Activated naive CD4-positive, alpha-beta T cell treated with anti-CD3 and anti-CD28 coated beads, Interleukin-2, amount 10 ng/mL, durations not matched to agents 7 days and 5 days (primary cell): ENCODE measurements around the gene MICAL2.
A peak's percentile ranks its signal among the peaks of the same experiment; 100 is the strongest.

Experiments
- CTCF ChIA-PET: fragments of 350-600 bp; sonication (Branson Sonifier 250); formaldehyde crosslinking; loops from one replicate; lab custom pipeline; 2021; ENCODE audit warnings: antibody characterized with exemption; lab: Charles Lee
- DNase-seq: peaks from one replicate; pipeline ENCODE4 v3.0.0-alpha.2; 2020
- H3K27ac Mint-ChIP-seq: one replicate; pipeline ENCODE4 v1.8.0; 2021; ENCODE audit warnings: mild to moderate bottlenecking, moderate library complexity, mixed read lengths
- H3K27me3 Mint-ChIP-seq: one replicate; pipeline ENCODE4 v1.8.0; 2021; ENCODE audit warnings: mild to moderate bottlenecking, mixed read lengths
- H3K36me3 Mint-ChIP-seq: one replicate; pipeline ENCODE4 v1.8.0; 2021; ENCODE audit warnings: mixed read lengths
- H3K4me1 Mint-ChIP-seq: one replicate; pipeline ENCODE4 v1.8.0; 2021; ENCODE audit warnings: mixed read lengths
- H3K4me3 Mint-ChIP-seq: one replicate; pipeline ENCODE4 v1.8.0; 2021; ENCODE audit warnings: mild to moderate bottlenecking, moderate library complexity, mixed read lengths
- H3K9me3 Mint-ChIP-seq: one replicate; pipeline ENCODE4 v1.8.0; 2021; ENCODE audit warnings: mixed read lengths

The MICAL2 gene

DNA sequence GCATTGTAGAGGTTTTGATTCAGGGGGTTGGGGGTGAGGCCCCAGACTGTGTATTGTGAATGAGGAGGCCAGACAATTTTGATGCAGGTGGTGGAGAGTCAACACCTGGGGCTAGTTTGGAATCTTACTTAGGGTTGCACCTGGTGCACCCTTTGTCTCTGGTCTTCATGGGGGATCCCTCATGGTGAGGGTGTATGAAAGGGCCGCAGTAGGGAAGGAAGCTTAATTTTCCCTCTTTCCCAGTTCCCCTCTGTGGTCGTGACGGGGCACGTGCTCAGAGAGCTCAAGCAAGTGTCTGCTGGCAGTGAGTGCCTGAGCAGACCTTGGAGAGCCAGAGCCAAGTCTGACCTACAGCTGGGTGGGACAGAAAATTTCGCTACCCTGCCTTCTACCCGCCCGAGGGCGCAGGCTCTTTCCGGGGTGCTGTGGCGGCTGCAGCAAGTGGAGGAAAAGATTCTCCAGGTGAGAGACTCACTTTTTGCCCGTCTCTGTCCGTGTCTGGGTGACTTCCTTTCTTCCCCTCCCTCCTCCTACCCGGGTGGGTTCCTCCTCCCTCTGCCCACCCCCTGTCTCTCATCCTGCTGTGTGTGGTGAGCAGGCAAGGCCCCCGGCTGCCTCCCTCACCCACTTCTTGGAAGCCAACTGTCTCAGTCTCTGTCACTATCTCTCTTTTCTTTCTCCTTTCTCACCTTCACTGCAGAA is 131.7 kb downstream of the MICAL2 start:
- peak overlapping the region; percentile 60 for H3K27ac Mint-ChIP-seq
- DNase-seq: peak; percentile 41

DNA sequence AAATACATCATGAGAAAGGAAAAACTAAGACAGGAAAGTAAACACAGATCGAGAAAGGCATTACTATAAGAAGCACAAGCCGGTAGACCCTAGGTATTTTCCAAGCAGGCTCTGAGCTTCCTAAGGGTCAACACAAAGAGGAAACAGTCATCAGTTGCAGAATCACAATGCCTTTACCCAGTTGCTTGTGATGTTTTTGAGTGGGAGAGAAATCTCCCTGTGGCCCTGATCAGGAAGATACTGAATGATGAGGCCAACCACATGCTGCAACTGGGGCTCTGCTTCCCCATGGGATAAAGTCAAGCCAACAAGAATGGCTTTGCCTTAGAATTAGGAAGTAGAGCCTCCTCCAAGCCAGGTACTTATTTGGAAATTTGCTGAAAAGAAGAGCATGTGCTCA is 132.6 kb downstream of the MICAL2 start:
- no peaks in the 10 kb centered on the region for H3K27me3 Mint-ChIP-seq
- DNase-seq: no peak
- peaks cover 6% of the 10 kb centered on the region for H3K36me3 Mint-ChIP-seq
- peaks cover 30% of the 10 kb centered on the region for H3K4me1 Mint-ChIP-seq
- CTCF ChIA-PET: interaction anchor here (2.1 kb wide), 1 partner anchor 39 kb away, joined by 10 read pairs; no protein-coding TSS in a partner anchor
- H3K27ac Mint-ChIP-seq: peak overlapping the region; percentile 60
- H3K9me3 Mint-ChIP-seq: no peaks in the 10 kb centered on the region
- H3K4me3 Mint-ChIP-seq: no peak overlapping the region

More for the DNA sequence above, 131.7 kb downstream of the MICAL2 start:
- CTCF ChIA-PET: interaction anchor here (2.1 kb wide), 1 partner anchor 40 kb away, joined by 10 read pairs; no protein-coding TSS in a partner anchor
- H3K4me1 Mint-ChIP-seq: peaks cover 31% of the 10 kb centered on the region
- H3K4me3 Mint-ChIP-seq: peak overlapping the region; percentile 4
- H3K27me3 Mint-ChIP-seq: no peaks in the 10 kb centered on the region
- no peaks in the 10 kb centered on the region for H3K9me3 Mint-ChIP-seq
- H3K36me3 Mint-ChIP-seq: peaks cover 6% of the 10 kb centered on the region

DNA sequence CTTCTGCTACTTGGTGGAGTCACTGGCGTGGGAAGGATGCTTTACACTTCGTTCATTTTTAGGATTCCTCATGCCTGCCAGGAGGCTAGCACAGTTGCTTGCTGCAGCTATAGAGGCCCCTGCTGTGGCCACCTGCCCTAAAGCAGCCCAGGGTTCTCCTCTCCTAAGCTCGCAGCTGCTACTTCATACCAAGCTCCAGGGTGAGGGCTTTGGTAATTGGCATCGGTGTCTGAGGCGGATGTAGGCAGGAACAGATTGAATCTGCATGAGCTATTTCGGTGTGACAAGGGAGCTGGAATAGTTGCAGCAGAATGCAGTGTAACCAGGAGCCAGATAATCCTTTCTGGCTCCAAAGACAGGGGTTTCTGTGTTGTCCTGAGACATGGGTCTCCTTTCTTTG is 133.1 kb downstream of the MICAL2 start:
- no peak for DNase-seq
- Mint-ChIP-seq H3K27ac (no peak overlapping the region), H3K9me3 (no peaks in the 10 kb centered on the region), H3K27me3 (no peaks in the 10 kb centered on the region), H3K4me3 (no peak overlapping the region), H3K36me3 (peaks cover 6% of the 10 kb centered on the region), H3K4me1 (peaks cover 30% of the 10 kb centered on the region)
- CTCF ChIA-PET: interaction anchor here (0.7 to 2.1 kb wide), 2 partner anchors 38 to 192 kb away, joined by 3 to 10 read pairs; no protein-coding TSS in a partner anchor

DNA sequence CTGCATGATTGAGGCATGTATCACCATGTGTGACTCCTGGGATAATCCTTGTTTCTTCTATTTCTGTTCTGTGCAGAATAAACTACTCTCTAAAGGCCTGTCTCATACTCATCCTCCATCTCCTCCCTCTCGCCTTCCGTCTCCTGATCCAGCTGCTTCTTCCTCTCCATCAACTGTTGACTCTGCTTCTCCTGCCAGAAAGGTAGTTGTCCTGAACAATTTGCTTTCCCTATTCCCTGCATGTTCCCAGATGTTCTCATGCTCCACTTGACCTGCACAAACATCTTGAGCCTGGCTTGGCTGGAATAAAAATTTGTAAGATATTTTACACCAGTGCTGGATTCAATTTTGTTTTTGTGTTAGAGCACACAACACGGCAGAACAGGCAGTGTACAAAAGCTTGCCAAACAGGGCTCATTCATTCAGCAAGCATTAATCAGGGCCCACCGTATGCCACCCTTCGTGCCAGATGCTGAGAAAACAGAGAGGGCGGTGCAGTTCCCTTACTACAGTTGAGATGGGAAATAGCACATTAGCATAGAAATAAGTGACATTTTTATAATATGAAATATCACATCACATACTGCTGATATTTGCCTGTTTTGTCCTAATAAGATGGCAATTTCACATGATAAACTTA is 133.6 kb downstream of the MICAL2 start:
- Mint-ChIP-seq H3K27me3 (no peaks in the 10 kb centered on the region), H3K4me3 (no peak overlapping the region), H3K36me3 (peaks cover 6% of the 10 kb centered on the region), H3K9me3 (no peaks in the 10 kb centered on the region), H3K27ac (no peak overlapping the region), H3K4me1 (peaks cover 30% of the 10 kb centered on the region)
- CTCF ChIA-PET: interaction anchor here (0.7 to 1.2 kb wide), 2 partner anchors 193 to 196 kb away, joined by 3 read pairs; no protein-coding TSS in a partner anchor
- DNase-seq: no peak

DNA sequence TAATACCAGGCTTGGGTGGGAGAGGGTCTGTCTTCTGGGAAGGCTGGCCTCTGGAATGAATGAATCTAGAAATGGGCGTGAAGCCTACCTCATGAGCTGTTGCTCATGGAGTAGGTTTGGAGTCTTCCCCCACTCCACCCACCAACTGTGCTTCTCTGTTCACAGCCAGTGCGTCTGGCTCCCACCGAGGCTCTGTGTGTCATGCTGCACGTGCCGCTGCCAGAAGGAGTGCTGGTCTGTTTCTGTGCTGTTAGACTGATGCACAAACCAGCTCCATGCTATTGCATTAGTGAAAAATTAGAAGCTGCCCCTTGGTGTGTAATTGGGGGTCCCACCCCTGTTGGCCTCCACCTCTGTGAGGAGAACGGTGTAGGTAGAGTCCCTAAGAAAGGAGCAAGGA is 134.7 kb downstream of the MICAL2 start:
- H3K27ac Mint-ChIP-seq: no peak overlapping the region
- H3K4me1 Mint-ChIP-seq: peaks cover 27% of the 10 kb centered on the region
- CTCF ChIA-PET: interaction anchor here (1.2 kb wide), 1 partner anchor 197 kb away, joined by 3 read pairs; no protein-coding TSS in a partner anchor
- no peaks in the 10 kb centered on the region for H3K9me3 Mint-ChIP-seq
- no peak for DNase-seq
- H3K27me3 Mint-ChIP-seq: no peaks in the 10 kb centered on the region
- peaks cover 6% of the 10 kb centered on the region for H3K36me3 Mint-ChIP-seq
- H3K4me3 Mint-ChIP-seq: no peak overlapping the region

DNA sequence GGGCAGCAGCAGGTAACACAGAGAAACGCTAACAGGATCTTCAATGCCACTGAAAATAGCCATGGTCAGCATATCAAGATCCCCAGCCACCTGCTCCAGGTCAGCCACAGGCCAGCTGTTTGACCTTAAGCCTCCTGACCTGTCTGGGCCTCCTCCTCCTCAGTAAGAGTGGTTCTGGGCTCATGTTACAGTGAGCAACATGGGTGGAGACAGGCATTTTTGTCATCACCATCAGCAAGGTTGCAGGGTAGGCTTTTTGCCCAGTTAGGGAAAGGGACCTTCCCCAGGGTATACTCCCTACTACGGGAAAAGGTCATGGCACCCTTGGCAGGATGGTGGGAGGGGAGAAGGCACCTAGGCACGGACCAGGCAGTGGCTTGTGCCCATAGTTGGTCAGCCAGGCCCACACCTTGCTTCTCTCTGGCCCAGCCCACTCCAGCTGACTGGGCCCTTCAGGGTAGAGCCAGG is 135.2 kb downstream of the MICAL2 start:
- H3K4me1 Mint-ChIP-seq: peaks cover 27% of the 10 kb centered on the region
- no peaks in the 10 kb centered on the region for H3K27me3 Mint-ChIP-seq
- CTCF ChIA-PET: interaction anchor here (1.2 kb wide), 1 partner anchor 198 kb away, joined by 3 read pairs; no protein-coding TSS in a partner anchor
- DNase-seq: no peak
- H3K9me3 Mint-ChIP-seq: no peaks in the 10 kb centered on the region
- H3K4me3 Mint-ChIP-seq: no peak overlapping the region
- H3K27ac Mint-ChIP-seq: no peak overlapping the region
- peaks cover 6% of the 10 kb centered on the region for H3K36me3 Mint-ChIP-seq

DNA sequence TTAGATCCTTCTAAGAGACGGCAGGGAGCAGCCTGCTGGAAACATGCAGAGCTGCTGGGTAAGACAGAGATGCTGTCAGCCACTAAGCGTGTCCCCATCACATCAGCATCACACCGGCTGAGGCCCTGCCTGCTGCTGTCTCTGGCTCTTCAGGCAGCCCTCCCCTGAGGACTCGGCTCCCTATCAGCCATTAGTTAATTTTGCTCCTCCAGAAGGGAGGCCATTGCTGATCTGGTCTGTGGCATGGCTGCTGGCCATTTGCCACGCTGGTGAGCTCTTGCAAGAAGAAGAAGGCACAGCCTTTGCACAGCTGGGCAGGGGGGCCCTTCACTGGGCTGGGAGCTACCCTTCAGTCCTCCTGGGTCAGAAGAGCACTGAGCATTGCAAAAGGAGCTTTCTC is 135.8 kb downstream of the MICAL2 start:
- Mint-ChIP-seq H3K36me3 (peaks cover 2% of the 10 kb centered on the region), H3K4me1 (peaks cover 23% of the 10 kb centered on the region), H3K4me3 (no peak overlapping the region), H3K27ac (no peak overlapping the region), H3K27me3 (no peaks in the 10 kb centered on the region), H3K9me3 (no peaks in the 10 kb centered on the region)
- no peak for DNase-seq
- CTCF ChIA-PET: interaction anchor here (0.7 to 1.4 kb wide), 2 partner anchors 10 to 160 kb away, joined by 4 read pairs; no protein-coding TSS in a partner anchor

DNA sequence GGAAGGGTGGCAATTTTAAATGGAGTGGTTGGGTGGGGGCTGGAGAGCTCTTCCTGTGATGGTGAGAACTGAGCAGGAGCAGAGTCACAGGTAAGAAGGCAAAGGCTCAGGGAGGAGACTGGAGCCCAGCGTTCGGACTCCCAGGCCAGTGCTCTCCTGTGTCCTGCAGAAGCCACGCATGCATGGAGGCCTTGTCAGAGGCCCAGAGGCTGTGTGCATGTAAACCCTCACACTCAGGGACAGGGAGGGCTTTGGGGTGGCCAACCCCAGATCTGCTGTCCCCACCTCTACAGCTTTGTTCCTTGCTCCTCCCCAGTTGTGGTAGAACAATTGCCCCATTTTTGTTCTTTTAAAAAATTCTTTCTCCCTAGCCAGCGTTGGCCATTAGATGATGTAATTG is 136.6 kb downstream of the MICAL2 start:
- DNase-seq: no peak
- Mint-ChIP-seq H3K4me3 (no peak overlapping the region), H3K9me3 (no peaks in the 10 kb centered on the region), H3K27ac (no peak overlapping the region), H3K4me1 (peaks cover 15% of the 10 kb centered on the region), H3K36me3 (peaks cover 2% of the 10 kb centered on the region), H3K27me3 (no peaks in the 10 kb centered on the region)
- CTCF ChIA-PET: interaction anchor here (0.7 to 1.4 kb wide), 4 partner anchors 10 to 199 kb away, joined by 3 to 4 read pairs (median 4); no protein-coding TSS in a partner anchor

DNA sequence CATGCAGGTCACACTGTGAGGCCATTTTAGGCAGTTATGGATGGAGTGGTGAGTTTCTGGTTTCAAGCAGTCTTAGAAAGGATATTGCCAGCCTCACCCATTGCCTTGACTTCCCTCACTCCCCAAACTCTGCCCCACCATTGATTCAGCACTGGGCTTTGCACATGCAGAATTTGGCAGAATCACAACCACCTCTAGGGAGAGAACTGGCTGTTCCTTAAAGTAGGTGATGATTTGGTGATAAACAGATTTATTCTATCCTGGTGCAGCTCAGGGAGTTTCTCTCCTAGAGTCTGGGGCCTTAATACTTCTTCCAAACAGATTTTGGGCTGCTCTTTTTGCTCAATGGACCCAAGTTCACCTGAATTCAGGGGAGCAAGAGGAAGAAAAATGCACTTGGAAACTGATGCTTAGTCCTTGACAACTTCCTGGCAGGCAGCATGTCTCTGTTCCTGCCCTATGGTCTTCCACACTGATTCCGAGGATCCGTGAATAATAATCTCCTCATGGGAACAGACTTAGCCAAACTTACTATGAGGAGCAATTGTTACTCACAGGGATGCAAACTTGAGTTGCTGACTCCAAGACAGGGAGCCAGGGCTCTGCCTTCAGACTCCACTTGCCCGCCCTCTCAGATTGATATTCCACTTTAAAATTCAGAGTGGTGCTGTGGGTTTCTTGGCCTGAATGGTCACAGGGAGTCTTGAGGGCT is 137.3 kb downstream of the MICAL2 start:
- CTCF ChIA-PET: interaction anchor here (1.1 to 1.4 kb wide), 3 partner anchors 11 to 200 kb away, joined by 3 to 4 read pairs (median 4); no protein-coding TSS in a partner anchor
- no peak for DNase-seq
- Mint-ChIP-seq H3K9me3 (no peaks in the 10 kb centered on the region), H3K36me3 (no peaks in the 10 kb centered on the region), H3K27me3 (no peaks in the 10 kb centered on the region), H3K4me1 (peaks cover 7% of the 10 kb centered on the region), H3K27ac (no peak overlapping the region), H3K4me3 (no peak overlapping the region)

DNA sequence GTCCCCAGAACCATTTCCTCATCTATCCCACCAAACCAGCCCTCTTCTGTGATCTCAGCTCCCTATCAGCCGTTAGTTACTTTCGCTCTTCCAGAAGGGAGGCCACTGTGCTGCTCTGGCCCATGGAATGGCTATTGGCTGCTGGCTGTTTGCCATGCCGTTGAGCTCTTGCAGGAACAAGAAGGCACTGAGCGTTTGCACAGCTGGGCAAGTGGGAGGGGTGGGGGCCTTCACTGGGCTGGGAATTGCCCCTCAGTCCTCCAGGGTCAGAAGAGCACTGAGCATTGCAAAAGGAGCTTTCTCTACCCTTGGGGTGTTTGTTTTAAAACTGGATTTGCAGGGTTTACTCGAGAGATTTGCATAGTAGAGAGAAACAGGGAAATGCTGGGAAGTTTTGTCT is 137.9 kb downstream of the MICAL2 start:
- H3K36me3 Mint-ChIP-seq: no peaks in the 10 kb centered on the region
- no peak overlapping the region for H3K4me3 Mint-ChIP-seq
- H3K9me3 Mint-ChIP-seq: no peaks in the 10 kb centered on the region
- no peak for DNase-seq
- H3K27me3 Mint-ChIP-seq: no peaks in the 10 kb centered on the region
- CTCF ChIA-PET: interaction anchor here (1.8 kb wide), 2 partner anchors 9 to 41 kb away, joined by 4 to 5 read pairs; no protein-coding TSS in a partner anchor
- H3K4me1 Mint-ChIP-seq: peaks cover 1% of the 10 kb centered on the region
- H3K27ac Mint-ChIP-seq: no peak overlapping the region

DNA sequence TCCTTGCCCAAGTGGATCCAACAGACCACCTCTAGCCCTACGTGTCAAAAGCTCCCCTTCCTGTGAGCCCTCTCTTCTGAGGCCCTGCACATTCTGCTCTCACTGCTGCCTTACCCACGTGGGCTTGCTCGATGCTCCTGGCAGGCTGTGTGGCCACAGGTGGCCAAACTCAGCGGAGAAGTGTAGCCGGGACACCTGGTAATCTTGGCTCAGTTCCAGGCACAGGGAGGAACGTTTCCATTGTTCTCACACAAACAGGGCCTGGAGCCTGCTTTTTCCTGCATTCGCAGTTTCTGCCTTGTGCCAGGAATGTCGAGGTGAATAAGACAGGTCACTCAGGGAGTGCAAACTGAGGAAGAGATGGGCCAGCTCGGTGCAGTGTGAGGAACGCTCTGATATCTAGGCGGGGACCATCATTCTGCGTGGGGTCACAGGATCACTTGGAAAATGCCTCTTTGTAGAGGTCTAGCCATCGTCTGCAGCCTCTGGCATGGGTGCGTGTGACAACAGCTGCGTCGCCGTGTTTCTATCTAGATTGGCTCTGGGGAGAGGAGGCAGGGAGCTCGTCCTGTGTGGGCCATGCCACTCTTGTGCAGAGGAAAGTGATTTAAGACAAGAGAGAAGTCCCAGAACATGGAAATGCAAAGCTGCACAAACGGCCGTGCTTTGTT is 139.3 kb downstream of the MICAL2 start:
- H3K9me3 Mint-ChIP-seq: no peaks in the 10 kb centered on the region
- CTCF ChIA-PET: interaction anchor here (1.5 to 1.8 kb wide), 3 partner anchors 10 to 205 kb away, joined by 3 to 5 read pairs (median 4); no protein-coding TSS in a partner anchor
- no peak overlapping the region for H3K4me3 Mint-ChIP-seq
- no peak for DNase-seq
- no peak overlapping the region for H3K27ac Mint-ChIP-seq
- no peaks in the 10 kb centered on the region for H3K27me3 Mint-ChIP-seq
- no peaks in the 10 kb centered on the region for H3K4me1 Mint-ChIP-seq
- no peaks in the 10 kb centered on the region for H3K36me3 Mint-ChIP-seq

DNA sequence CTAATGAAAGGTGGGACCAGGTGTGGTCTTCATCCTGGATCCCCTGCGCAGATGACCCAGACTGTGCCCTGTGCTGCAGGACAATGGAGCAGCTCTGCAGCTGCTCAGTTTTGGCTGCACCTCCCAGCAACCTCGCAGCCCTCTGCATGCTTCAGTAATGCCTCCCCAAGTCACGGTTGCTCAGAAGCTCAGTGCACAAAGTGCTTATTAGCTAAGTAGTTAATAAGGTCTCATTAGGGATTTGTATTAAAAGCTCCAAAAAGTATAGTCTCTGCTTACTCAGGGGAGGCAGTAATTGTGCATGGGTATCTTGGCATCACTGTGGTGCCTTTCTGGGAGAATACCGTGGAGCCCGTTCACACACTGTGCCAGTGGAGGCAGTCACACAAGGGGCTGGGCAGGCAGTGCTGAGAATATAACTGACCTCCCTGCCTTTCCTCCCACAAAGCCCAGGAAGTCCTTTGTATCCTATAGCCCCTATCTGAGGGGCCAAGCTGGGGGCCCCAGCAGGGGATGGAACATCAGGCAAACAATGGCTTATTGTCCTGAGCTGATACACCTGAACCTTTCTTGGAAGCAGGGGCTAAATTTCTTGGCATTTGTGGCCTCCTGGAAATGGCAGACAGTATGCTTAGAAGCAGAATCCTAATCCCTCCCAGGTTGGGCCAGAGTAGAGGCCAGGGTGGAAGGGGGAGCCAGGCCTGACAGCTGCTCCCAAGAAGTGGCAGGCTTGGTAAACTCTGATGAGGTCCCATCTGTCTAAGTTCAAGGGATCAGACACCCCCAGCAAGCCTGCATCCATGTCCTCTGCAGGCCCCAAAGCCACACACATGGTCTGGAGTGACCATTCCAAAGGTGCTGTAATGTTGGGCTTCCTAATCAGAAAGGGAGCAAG is 141.5 kb downstream of the MICAL2 start:
- no peaks in the 10 kb centered on the region for H3K4me1 Mint-ChIP-seq
- DNase-seq: no peak
- no peaks in the 10 kb centered on the region for H3K36me3 Mint-ChIP-seq
- no peaks in the 10 kb centered on the region for H3K27me3 Mint-ChIP-seq
- H3K4me3 Mint-ChIP-seq: no peak overlapping the region
- no peak overlapping the region for H3K27ac Mint-ChIP-seq
- CTCF ChIA-PET: interaction anchor here (0.6 to 1.3 kb wide), 4 partner anchors 16 to 164 kb away, joined by 3 read pairs; no protein-coding TSS in a partner anchor
- no peaks in the 10 kb centered on the region for H3K9me3 Mint-ChIP-seq
